BJ (cell line): Measurements from ENCODE around the gene KRTAP2-3. TPM values are rescaled to one million over a fixed set of nuclear protein-coding genes. Genes with fewer than 3 reads are reported as not detected.
A peak's percentile ranks its signal among the peaks of the same experiment; 100 is the strongest.
"Not testable (repeated sequence)": the region's sequence is repeated elsewhere in the genome, so short reads cannot be mapped to it uniquely, and the experiment has no call there.

Experiments used
- CTCF ChIA-PET: fragments of 350-600 bp; formaldehyde crosslinking; extraction: SDS; loops from one replicate; lab custom pipeline; 2021; ENCODE audit warnings: antibody characterized with exemption, inconsistent platforms; lab: Yijun Ruan, JAX
- POLR2A ChIA-PET: fragments of 300-600 bp; sonication (Branson Sonifier 250); formaldehyde crosslinking; extraction: SDS; loops from one replicate; lab custom pipeline; 2021; ENCODE audit warnings: antibody characterized with exemption; lab: Charles Lee
- DNase-seq: peaks from one replicate; pipeline ENCODE4 v3.0.0-alpha.2; 2011; ENCODE audit warnings: low read depth
- H3K27me3 ChIP-seq: 2 replicates; pipeline ENCODE4 v1.6.0; 2011; ENCODE audit warnings: low read length; ENCODE audit not compliant: control insufficient read depth, insufficient read depth
- H3K36me3 ChIP-seq: 2 replicates; pipeline ENCODE4 v1.5.1; 2011; ENCODE audit warnings: low read length; ENCODE audit not compliant: control insufficient read depth, insufficient read depth
- H3K4me3 ChIP-seq: 2 replicates; pipeline ENCODE4 v1.5.1; 2011; ENCODE audit warnings: low read depth, mild to moderate bottlenecking, control low read depth, low read length
- polyA plus RNA-seq: library from polyadenylated mRNA; depleted of rRNA; stranded (reverse); fragments of >200 nt; gene quantifications from 2 replicates; pipeline ENCODE4 v1.2.3, GENCODE V29; 2011
- TF ChIP-seq, protein P1 (sequence below): IDR thresholded peaks from 2 replicates; pipeline ENCODE4 v1.5.1; 2011; ENCODE audit warnings: low read depth, mild to moderate bottlenecking, control low read depth, inconsistent platforms, low read length, moderate library complexity; ENCODE audit not compliant: insufficient read depth

Gene KRTAP2-3
- polyA plus RNA-seq, 1 experiment = 1.4 TPM

GRCh38 chr17:41069031-41069430, 9.1 kb upstream of the KRTAP2-3 start:
- no peaks in the 10 kb centered on the region for H3K36me3 ChIP-seq
- CTCF ChIA-PET = interaction anchor here (2.2 kb wide), 1 partner anchor 480 kb away, joined by 9 read pairs; no protein-coding TSS in a partner anchor
- TF ChIP-seq, protein P1, sequence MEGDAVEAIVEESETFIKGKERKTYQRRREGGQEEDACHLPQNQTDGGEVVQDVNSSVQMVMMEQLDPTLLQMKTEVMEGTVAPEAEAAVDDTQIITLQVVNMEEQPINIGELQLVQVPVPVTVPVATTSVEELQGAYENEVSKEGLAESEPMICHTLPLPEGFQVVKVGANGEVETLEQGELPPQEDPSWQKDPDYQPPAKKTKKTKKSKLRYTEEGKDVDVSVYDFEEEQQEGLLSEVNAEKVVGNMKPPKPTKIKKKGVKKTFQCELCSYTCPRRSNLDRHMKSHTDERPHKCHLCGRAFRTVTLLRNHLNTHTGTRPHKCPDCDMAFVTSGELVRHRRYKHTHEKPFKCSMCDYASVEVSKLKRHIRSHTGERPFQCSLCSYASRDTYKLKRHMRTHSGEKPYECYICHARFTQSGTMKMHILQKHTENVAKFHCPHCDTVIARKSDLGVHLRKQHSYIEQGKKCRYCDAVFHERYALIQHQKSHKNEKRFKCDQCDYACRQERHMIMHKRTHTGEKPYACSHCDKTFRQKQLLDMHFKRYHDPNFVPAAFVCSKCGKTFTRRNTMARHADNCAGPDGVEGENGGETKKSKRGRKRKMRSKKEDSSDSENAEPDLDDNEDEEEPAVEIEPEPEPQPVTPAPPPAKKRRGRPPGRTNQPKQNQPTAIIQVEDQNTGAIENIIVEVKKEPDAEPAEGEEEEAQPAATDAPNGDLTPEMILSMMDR = no peak
- H3K4me3 ChIP-seq = no peak overlapping the region
- H3K27me3 ChIP-seq = no peaks in the 10 kb centered on the region
- POLR2A ChIA-PET = no interaction called here
- no peak for DNase-seq

DNA sequence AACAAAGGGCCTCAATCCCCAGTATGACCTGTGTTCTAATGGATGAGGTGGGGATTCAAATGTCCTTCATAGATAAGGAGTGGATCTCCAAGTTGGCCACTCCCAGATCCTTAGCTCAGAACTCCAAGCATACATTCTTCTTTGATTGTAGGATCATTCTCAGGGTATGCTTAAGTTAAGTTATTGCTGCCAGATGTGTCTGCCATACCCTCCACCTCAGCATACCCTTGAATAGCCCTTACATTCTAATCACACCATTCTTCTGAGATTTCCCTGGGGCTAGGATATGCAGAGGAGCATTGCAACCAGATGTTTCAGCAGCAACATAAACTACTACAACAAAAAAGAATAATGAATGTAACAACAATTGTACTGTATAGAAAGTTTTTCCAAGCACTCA, 7.4 kb upstream of the KRTAP2-3 start:
- ChIA-PET CTCF (interaction anchor here (1.6 to 2.2 kb wide), 3 partner anchors 158 to 581 kb away, joined by 6 to 9 read pairs (median 8); no protein-coding TSS in a partner anchor), POLR2A (no interaction called here)
- DNase-seq = peak; percentile 62

GRCh38 chr17:41065829-41066624, 6.1 kb upstream of the KRTAP2-3 start, which contains the start of gene KRTAP2-4:
Gene KRTAP2-4, minus strand, starts transcription at chr17:41065879. Its CDS starts 34 bp downstream, at chr17:41065845.
- ChIA-PET POLR2A (no interaction called here), CTCF (interaction anchor here (1.6 to 2.0 kb wide), 2 partner anchors 18 to 157 kb away, joined by 3 to 8 read pairs; no protein-coding TSS in a partner anchor)
- TF ChIP-seq, protein P1 = no peak

More for the DNA sequence above, 7.4 kb upstream of the KRTAP2-3 start:
- H3K4me3 ChIP-seq = no peak overlapping the region
- no peaks in the 10 kb centered on the region for H3K27me3 ChIP-seq
- no peaks in the 10 kb centered on the region for H3K36me3 ChIP-seq
- TF ChIP-seq, protein P1 = no peak

DNA sequence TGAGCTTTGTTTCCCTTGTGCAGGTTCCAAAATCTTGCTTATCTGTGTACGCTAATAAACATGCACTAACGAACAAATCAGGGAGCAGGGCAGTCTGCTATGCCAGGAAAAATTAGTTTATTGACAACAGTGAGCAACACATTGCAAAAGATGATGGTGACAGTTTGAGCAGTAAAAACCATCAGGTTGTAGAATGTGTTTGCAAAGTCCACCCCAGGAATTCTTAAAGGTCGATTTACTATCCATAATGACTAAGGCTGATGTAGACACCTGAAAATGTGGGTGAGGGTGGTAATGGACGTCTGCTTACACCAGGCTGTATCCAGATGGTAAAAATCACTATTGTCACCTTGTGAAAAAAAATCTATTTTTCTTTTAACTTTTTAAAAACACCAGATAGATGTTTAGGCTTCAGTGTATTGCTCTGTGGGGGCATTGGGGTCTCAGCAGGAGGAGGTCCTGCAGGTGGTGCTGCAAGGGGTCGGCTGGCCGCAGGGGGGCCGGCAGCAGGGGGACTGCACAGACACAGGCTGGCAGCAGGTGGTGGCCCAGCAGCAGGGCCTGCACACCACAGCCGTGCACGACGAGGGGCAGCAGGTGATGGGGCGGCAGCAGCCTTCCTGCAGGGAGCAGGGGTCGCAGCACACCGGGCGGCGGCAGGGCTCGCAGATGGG, 5.2 kb upstream of the KRTAP2-3 start:
- ChIA-PET CTCF (interaction anchor here (1.6 to 1.7 kb wide), 2 partner anchors 17 to 155 kb away, joined by 3 to 7 read pairs; no protein-coding TSS in a partner anchor), POLR2A (interaction anchor here (0.5 kb wide), 1 partner anchor 39 kb away, joined by 3 read pairs; no protein-coding TSS in a partner anchor)
- not testable (repeated sequence) for DNase-seq, H3K4me3 ChIP-seq, H3K27me3 ChIP-seq, H3K36me3 ChIP-seq

More at GRCh38 chr17:41065829-41066624, 6.1 kb upstream of the KRTAP2-3 start, which contains the start of gene KRTAP2-4:
- Histone ChIP-seq H3K36me3 (no peaks in the 10 kb centered on the region), H3K27me3 (no peaks in the 10 kb centered on the region), H3K4me3 (no peak within 1 kb of the TSS)
- peak; percentile 83 for DNase-seq

DNA sequence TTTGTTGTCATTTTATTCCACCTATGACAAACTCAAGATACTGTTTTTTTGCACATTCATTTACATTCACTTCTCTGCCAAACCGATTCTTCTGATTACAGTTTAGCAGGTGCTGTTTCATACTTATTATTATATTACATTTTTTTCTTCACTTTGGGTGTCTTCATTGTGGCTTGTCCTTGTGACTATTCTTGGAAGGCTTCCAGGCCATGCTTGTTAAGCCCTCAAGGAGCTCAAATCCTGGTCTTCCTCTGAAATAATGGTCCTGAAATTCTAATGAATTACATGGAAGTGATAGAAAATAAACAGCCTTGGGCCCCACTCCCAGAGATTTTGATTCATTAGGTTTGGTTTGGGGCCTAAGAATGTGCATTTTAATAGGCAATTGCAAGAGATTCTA, 4.4 kb upstream of the KRTAP2-3 start:
- Histone ChIP-seq H3K4me3 (no peak overlapping the region), H3K36me3 (no peaks in the 10 kb centered on the region), H3K27me3 (no peaks in the 10 kb centered on the region)
- ChIA-PET POLR2A (interaction anchor here (0.5 kb wide), 1 partner anchor 38 kb away, joined by 3 read pairs; no protein-coding TSS in a partner anchor), CTCF (interaction anchor here (0.6 to 1.7 kb wide), 3 partner anchors 107 to 259 kb away, joined by 3 to 7 read pairs (median 4); no protein-coding TSS in a partner anchor)
- no peak for DNase-seq
- TF ChIP-seq, protein P1 = no peak
